ENCODE data around the gene PDSS2. TPM values are rescaled to one million over a fixed set of nuclear protein-coding genes. Genes with fewer than 3 reads are reported as not detected.

Gene PDSS2
- total RNA-seq, 1 donor from 2014 or later = 10.7 TPM

GRCh38 chr6:107405002-107405401, 54.4 kb downstream of the PDSS2 start:
- Mint-ChIP-seq H3K36me3 (peaks cover 36% of the 10 kb centered on the region), H3K4me3 (no peak overlapping the region), H3K9me3 (peaks cover 39% of the 10 kb centered on the region), H3K27ac (no peak overlapping the region), H3K4me1 (no peaks in the 10 kb centered on the region), H3K27me3 (ENCODE audit: low read depth) (no peaks in the 10 kb centered on the region)
- no peak for DNase-seq (ENCODE audit: low spot score in 2 of 2, unreplicated experiment in 2 of 2)
- TF ChIP-seq, protein P1, sequence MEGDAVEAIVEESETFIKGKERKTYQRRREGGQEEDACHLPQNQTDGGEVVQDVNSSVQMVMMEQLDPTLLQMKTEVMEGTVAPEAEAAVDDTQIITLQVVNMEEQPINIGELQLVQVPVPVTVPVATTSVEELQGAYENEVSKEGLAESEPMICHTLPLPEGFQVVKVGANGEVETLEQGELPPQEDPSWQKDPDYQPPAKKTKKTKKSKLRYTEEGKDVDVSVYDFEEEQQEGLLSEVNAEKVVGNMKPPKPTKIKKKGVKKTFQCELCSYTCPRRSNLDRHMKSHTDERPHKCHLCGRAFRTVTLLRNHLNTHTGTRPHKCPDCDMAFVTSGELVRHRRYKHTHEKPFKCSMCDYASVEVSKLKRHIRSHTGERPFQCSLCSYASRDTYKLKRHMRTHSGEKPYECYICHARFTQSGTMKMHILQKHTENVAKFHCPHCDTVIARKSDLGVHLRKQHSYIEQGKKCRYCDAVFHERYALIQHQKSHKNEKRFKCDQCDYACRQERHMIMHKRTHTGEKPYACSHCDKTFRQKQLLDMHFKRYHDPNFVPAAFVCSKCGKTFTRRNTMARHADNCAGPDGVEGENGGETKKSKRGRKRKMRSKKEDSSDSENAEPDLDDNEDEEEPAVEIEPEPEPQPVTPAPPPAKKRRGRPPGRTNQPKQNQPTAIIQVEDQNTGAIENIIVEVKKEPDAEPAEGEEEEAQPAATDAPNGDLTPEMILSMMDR (IDR thresholded peaks at IDR 0.05; ENCODE audit: unreplicated experiment) = no peak

DNA sequence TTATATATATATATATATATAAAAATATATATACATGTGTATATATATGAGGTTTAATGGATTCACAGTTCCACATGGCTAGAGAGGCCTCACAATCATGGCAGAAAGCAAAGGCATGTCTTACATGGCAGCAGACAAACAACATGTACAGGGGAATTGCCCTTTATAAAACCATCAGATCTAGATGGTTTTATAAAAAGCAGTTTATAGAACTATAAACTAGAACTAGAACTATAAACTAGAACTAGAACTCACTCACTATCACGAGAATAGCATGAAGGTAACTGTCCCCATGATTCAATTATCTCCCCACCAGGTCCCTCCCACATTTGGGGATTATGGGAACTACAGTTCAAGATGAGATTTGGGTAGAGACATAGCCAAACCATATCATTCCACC, 56.8 kb downstream of the PDSS2 start:
- TF ChIP-seq, protein P1 (IDR thresholded peaks at IDR 0.05; ENCODE audit: unreplicated experiment) = no peak
- peaks cover 42% of the 10 kb centered on the region for H3K9me3 Mint-ChIP-seq
- H3K27ac Mint-ChIP-seq = no peak overlapping the region
- H3K4me3 Mint-ChIP-seq = no peak overlapping the region
- H3K36me3 Mint-ChIP-seq = peaks cover 38% of the 10 kb centered on the region
- H3K4me1 Mint-ChIP-seq = no peaks in the 10 kb centered on the region
- no peaks in the 10 kb centered on the region for H3K27me3 Mint-ChIP-seq (ENCODE audit: low read depth)
- no peak for DNase-seq (ENCODE audit: low spot score in 2 of 2, unreplicated experiment in 2 of 2)

GRCh38 chr6:107401573-107401972, 57.8 kb downstream of the PDSS2 start:
- H3K36me3 Mint-ChIP-seq = peaks cover 38% of the 10 kb centered on the region
- H3K4me3 Mint-ChIP-seq = no peak overlapping the region
- peaks cover 46% of the 10 kb centered on the region for H3K9me3 Mint-ChIP-seq
- H3K27ac Mint-ChIP-seq = no peak overlapping the region
- H3K4me1 Mint-ChIP-seq = no peaks in the 10 kb centered on the region
- TF ChIP-seq, protein P1 (IDR thresholded peaks at IDR 0.05; ENCODE audit: unreplicated experiment) = no peak
- no peak for DNase-seq (ENCODE audit: low spot score in 2 of 2, unreplicated experiment in 2 of 2)
- no peaks in the 10 kb centered on the region for H3K27me3 Mint-ChIP-seq (ENCODE audit: low read depth)

DNA sequence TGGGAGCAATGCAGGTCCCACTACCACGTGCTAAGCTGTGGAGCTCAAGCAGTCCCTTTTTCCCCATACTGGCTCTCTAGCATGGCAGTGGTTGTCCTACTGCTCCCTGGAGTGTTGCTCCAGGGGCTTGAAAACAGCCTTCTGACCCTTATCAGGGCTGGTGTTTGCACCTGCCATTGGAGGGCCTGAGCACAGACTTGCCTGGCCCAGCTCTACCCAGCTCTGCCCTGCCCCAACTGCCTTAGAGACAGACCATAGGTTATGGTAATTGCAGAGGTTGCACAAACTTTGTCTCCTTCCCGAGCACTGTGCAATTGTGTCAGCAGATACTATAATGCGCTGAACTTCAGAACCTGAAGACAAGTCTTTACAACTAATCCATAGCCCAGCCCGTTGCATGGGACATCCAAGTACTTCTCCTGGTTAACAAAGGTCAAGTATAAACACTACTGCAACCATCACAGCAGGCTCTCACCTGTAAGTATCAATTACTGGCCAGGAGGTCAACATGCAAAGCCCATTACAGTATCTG, 58.7 kb downstream of the PDSS2 start:
- Mint-ChIP-seq H3K4me1 (no peaks in the 10 kb centered on the region), H3K9me3 (peaks cover 53% of the 10 kb centered on the region), H3K36me3 (peaks cover 44% of the 10 kb centered on the region), H3K4me3 (no peak overlapping the region), H3K27me3 (ENCODE audit: low read depth) (no peaks in the 10 kb centered on the region), H3K27ac (no peak overlapping the region)
- TF ChIP-seq, protein P1 (IDR thresholded peaks at IDR 0.05; ENCODE audit: unreplicated experiment) = no peak
- no peak for DNase-seq (ENCODE audit: low spot score in 2 of 2, unreplicated experiment in 2 of 2)

DNA sequence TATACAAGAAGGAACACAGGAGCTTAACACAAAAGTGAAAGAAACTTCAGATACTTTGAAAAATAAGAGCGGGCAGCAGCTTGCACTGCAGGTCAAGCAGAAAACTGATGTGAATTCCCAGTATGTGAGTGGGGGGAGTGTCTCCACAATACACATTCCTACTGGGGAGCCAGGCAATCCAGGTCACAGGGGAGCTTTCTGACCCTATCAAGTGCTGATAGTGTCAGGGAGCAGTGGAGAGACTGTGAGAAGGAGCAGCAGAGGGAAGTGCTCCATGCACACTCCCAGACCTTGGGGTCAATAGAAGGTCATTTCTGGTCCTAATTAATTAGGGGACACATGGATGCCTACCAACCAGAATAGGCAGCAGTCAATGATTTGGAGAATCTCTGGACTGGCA, 59.4 kb downstream of the PDSS2 start:
- Mint-ChIP-seq H3K4me1 (no peaks in the 10 kb centered on the region), H3K4me3 (no peak overlapping the region), H3K36me3 (peaks cover 45% of the 10 kb centered on the region), H3K27ac (no peak overlapping the region), H3K27me3 (ENCODE audit: low read depth) (no peaks in the 10 kb centered on the region), H3K9me3 (peaks cover 53% of the 10 kb centered on the region)
- TF ChIP-seq, protein P1 (IDR thresholded peaks at IDR 0.05; ENCODE audit: unreplicated experiment) = no peak
- DNase-seq (ENCODE audit: low spot score in 2 of 2, unreplicated experiment in 2 of 2) = no peak

DNA sequence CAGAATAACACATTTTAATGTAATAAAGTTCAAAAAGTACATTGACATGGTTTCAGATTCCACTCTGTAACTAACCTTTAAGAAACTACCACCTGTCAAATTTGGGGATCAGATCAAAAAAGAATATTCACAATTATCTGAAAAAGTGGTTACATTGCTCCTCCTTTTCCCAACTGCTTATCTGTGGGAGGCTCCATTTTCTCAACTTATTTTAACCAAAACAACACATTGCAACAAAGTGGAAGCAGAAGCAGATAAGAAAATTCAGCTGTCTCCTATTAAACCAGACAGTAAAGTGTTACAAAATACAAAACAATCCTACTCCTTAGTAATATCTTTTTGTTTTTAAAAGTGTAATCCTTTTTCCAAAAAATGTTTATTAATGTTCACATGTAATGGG, 61.4 kb downstream of the PDSS2 start:
- Mint-ChIP-seq H3K27ac (no peak overlapping the region), H3K9me3 (peaks cover 50% of the 10 kb centered on the region), H3K4me3 (no peak overlapping the region), H3K36me3 (peaks cover 37% of the 10 kb centered on the region), H3K4me1 (no peaks in the 10 kb centered on the region), H3K27me3 (ENCODE audit: low read depth) (no peaks in the 10 kb centered on the region)
- TF ChIP-seq, protein P1 (IDR thresholded peaks at IDR 0.05; ENCODE audit: unreplicated experiment) = no peak
- DNase-seq (ENCODE audit: low spot score in 2 of 2, unreplicated experiment in 2 of 2) = no peak
